HEK293T (cell line): ENCODE measurements around the gene FBH1.
"Not testable (repeated sequence)": the region's sequence is repeated elsewhere in the genome, so short reads cannot be mapped to it uniquely, and the experiment has no call there.

Experiments used
- CTCF ChIA-PET: fragments of 350-600 bp; formaldehyde crosslinking; extraction: SDS; loops from one replicate; lab custom pipeline; 2021; ENCODE audit warnings: antibody characterized with exemption, inconsistent platforms; lab: Yijun Ruan, JAX
- POLR2A ChIA-PET: fragments of 350-600 bp; formaldehyde crosslinking; extraction: SDS; loops from one replicate; lab custom pipeline; 2020; ENCODE audit warnings: antibody characterized with exemption, inconsistent platforms; lab: Yijun Ruan, JAX
- DNase-seq: peaks from one replicate; pipeline ENCODE4 v3.0.0; 2012; ENCODE audit warnings: mixed read lengths; ENCODE audit errors: extremely low spot score
- ARNT ChIP-seq: fragments of 450-650 bp; IDR thresholded peaks from 2 replicates; pipeline ENCODE4 v1.6.1; 2017; ENCODE audit warnings: mild to moderate bottlenecking
- BHLHE40 ChIP-seq: fragments of 450-650 bp; IDR thresholded peaks from 2 replicates; pipeline ENCODE4 v1.6.1; 2016; ENCODE audit warnings: mild to moderate bottlenecking, moderate library complexity, borderline replicate concordance
- CTBP1 ChIP-seq: fragments of 450-650 bp; IDR thresholded peaks from 2 replicates; pipeline ENCODE4 v1.6.1; 2016; ENCODE audit warnings: borderline replicate concordance
- ELF4 ChIP-seq: fragments of 450-650 bp; IDR thresholded peaks from 2 replicates; pipeline ENCODE4 v1.6.1; 2017; ENCODE audit warnings: antibody characterized with exemption
- FOXA1 ChIP-seq: fragments of 450-650 bp; IDR thresholded peaks from 2 replicates; pipeline ENCODE4 v1.6.1; 2016; ENCODE audit warnings: mild to moderate bottlenecking
- FOXK2 ChIP-seq: fragments of 450-650 bp; IDR thresholded peaks from 2 replicates; pipeline ENCODE4 v1.6.1; 2016; ENCODE audit warnings: mild to moderate bottlenecking
- FOXM1 ChIP-seq: fragments of 450-650 bp; IDR thresholded peaks from 2 replicates; pipeline ENCODE4 v1.6.1; 2017; ENCODE audit warnings: mild to moderate bottlenecking, borderline replicate concordance
- HDGF ChIP-seq: fragments of 450-650 bp; IDR thresholded peaks from 2 replicates; pipeline ENCODE4 v1.6.1; 2017; ENCODE audit warnings: antibody characterized with exemption, borderline replicate concordance
- L3MBTL2 ChIP-seq: fragments of 450-650 bp; conservative IDR thresholded peaks from 2 replicates; pipeline ENCODE4 v1.6.1; 2016; ENCODE audit warnings: mild to moderate bottlenecking
- LEF1 ChIP-seq: fragments of 450-650 bp; IDR thresholded peaks from 2 replicates; pipeline ENCODE4 v1.6.1; 2017; ENCODE audit warnings: mild to moderate bottlenecking, borderline replicate concordance
- NFRKB ChIP-seq: fragments of 450-650 bp; IDR thresholded peaks from 2 replicates; pipeline ENCODE4 v1.6.1; 2016; ENCODE audit warnings: mild to moderate bottlenecking, moderate library complexity
- SP1 ChIP-seq: fragments of 450-650 bp; IDR thresholded peaks from 2 replicates; pipeline ENCODE4 v1.6.1; 2017
- SUZ12 ChIP-seq: fragments of 450-650 bp; IDR thresholded peaks from 2 replicates; pipeline ENCODE4 v1.6.1; 2016; ENCODE audit warnings: mild to moderate bottlenecking
- TARDBP ChIP-seq: fragments of 450-650 bp; IDR thresholded peaks from 2 replicates; pipeline ENCODE4 v1.6.1; 2016
- ZNF384 ChIP-seq: fragments of 450-650 bp; IDR thresholded peaks from 2 replicates; pipeline ENCODE4 v1.6.1; 2016
- TF ChIP-seq, protein P1 (sequence below): fragments of 450-650 bp; IDR thresholded peaks from 2 replicates; pipeline ENCODE4 v1.6.1; 2016

Gene FBH1

GRCh38 chr10:5944389-5945189 is 54.5 kb downstream of the FBH1 start:
- ChIA-PET POLR2A (interaction anchor here (0.6 to 0.8 kb wide), 2 partner anchors 117 to 145 kb away, joined by 3 read pairs; no protein-coding TSS in a partner anchor), CTCF (no interaction called here)
- DNase-seq = no peak
- TF ChIP-seq TARDBP = no peak
- no peak for TF ChIP-seq CTBP1
- no peak for TF ChIP-seq NFRKB
- TF ChIP-seq, protein P1, sequence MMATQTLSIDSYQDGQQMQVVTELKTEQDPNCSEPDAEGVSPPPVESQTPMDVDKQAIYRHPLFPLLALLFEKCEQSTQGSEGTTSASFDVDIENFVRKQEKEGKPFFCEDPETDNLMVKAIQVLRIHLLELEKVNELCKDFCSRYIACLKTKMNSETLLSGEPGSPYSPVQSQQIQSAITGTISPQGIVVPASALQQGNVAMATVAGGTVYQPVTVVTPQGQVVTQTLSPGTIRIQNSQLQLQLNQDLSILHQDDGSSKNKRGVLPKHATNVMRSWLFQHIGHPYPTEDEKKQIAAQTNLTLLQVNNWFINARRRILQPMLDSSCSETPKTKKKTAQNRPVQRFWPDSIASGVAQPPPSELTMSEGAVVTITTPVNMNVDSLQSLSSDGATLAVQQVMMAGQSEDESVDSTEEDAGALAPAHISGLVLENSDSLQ = no peak
- TF ChIP-seq FOXA1 = no peak
- no peak for TF ChIP-seq L3MBTL2
- no peak for TF ChIP-seq SP1
- TF ChIP-seq FOXM1 = no peak
- TF ChIP-seq LEF1 = no peak
- TF ChIP-seq BHLHE40 = no peak
- TF ChIP-seq SUZ12 = no peak
- TF ChIP-seq ZNF384 = no peak
- TF ChIP-seq ELF4 = no peak
- no peak for TF ChIP-seq ARNT
- TF ChIP-seq FOXK2 = no peak

DNA sequence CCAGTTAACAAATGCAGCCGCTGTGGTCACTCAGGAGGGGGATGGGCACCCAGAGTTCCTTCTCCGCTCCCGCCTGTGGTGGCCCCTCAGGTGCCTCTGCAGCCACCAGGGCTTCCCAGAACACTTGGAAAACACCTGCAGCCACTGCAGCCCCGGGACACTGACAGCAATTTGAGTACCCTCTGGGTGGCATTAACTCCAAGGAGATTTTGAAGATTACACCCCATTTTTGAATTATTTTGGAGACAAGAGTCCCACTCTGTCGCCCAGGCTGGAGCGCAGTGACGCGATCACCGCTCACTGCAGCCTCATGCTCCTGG is 55.1 kb downstream of the FBH1 start:
- CTCF ChIA-PET = no interaction called here
- TF ChIP-seq SUZ12 (no peak), L3MBTL2 (no peak), FOXA1 (no peak), NFRKB (no peak), ARNT (no peak), CTBP1 (no peak), LEF1 (no peak), TARDBP (no peak), ZNF384 (no peak), FOXK2 (no peak), FOXM1 (no peak), BHLHE40 (no peak), ELF4 (no peak), HDGF (no peak), SP1 (no peak)
- TF ChIP-seq, protein P1 = no peak
- POLR2A ChIA-PET = no interaction called here
- no peak for DNase-seq

- TF ChIP-seq HDGF (no peak), FOXM1 (no peak)
- DNase-seq = no peak
- POLR2A ChIA-PET = no interaction called here
- CTCF ChIA-PET = no interaction called here
Observed at GRCh38 chr10:5945561-5946418, 55.7 kb downstream of the FBH1 start.

- POLR2A ChIA-PET = interaction anchor here (1.5 kb wide), 1 partner anchor 133 kb away, joined by 3 read pairs; the partner anchor contains the start of gene GDI2
- DNase-seq, CTCF ChIA-PET: not testable (repeated sequence)
Observed at GRCh38 chr10:5946419-5946775, 56.4 kb downstream of the FBH1 start.

GRCh38 chr10:5946786-5947185 is 56.7 kb downstream of the FBH1 start:
- no peak for DNase-seq
- no peak for TF ChIP-seq HDGF
- no peak for TF ChIP-seq FOXK2
- TF ChIP-seq BHLHE40 = no peak
- TF ChIP-seq L3MBTL2 = no peak
- TF ChIP-seq, protein P1 = no peak
- no peak for TF ChIP-seq CTBP1
- no peak for TF ChIP-seq ARNT
- TF ChIP-seq LEF1 = no peak
- no peak for TF ChIP-seq ZNF384
- TF ChIP-seq FOXA1 = no peak
- TF ChIP-seq SUZ12 = no peak
- no peak for TF ChIP-seq SP1
- no peak for TF ChIP-seq TARDBP
- no peak for TF ChIP-seq NFRKB
- TF ChIP-seq FOXM1 = no peak
- TF ChIP-seq ELF4 = no peak
- CTCF ChIA-PET = no interaction called here
- POLR2A ChIA-PET = interaction anchor here (1.5 kb wide), 1 partner anchor 134 kb away, joined by 3 read pairs; the partner anchor contains the start of gene GDI2
